ENCODE measurements around the gene TSC2.
A peak's percentile ranks its signal among the peaks of the same experiment; 100 is the strongest.

The TSC2 gene

GRCh38 chr16:2003827-2004641 lies 43.8 kb upstream of the TSC2 start:
- Histone ChIP-seq H3K27me3 (ENCODE audit: control insufficient read depth, insufficient read depth, low read length, poor library complexity, severe bottlenecking) (no peaks in the 10 kb centered on the region), H3K36me3 (ENCODE audit: control insufficient read depth, insufficient read depth, low read length) (peaks cover 34% of the 10 kb centered on the region), H3K4me1 (ENCODE audit: control insufficient read depth, insufficient read depth, low read length) (peaks cover 31% of the 10 kb centered on the region), H3K9me3 (ENCODE audit: control insufficient read depth, low read length) (no peaks in the 10 kb centered on the region), H3K4me3 (ENCODE audit: insufficient read depth, low read depth, low read length) (no peak overlapping the region), H3K27ac (ENCODE audit: insufficient read depth, low read depth, low read length, poor library complexity, severe bottlenecking) (peak overlapping the region; percentile 84)
- WGBS, 2 experiments = 32% methylated on average over 36 of the region's 36 CpGs

DNA sequence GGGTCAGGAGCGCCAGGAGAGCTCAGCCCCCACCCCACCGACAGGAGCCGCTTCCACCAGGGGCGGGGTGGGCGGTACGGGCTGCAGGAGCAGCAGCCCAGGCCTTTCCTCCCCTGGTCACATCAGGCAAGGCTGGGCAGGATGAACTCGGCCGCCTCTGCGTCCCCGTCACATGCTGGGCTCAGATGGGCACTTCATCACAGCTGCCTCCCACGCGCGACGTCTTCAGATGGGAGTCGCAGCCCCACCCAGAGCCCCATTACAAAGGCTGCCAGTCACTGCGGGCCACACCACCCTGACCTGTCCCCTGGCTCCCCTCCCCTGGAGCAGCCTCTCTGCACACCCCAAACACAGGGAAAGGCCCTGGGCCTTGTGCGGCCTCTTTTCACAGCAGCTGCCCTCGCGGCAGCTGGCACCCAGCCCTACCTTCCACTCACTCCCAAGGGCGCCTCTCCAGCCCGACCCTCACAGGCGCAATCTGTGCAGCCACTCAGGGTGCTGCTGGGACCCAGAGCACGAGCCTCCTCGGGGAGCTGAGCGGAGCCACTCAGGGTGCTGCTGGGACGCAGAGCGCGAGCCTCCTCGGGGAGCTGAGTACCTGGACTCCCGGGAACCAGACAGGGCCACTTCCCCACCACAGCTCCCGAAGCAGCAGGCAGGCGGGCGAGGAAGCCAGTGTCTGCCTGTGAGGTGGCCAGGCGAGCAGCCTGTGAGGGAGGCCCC lies 42.8 kb upstream of the TSC2 start:
- Histone ChIP-seq H3K9me3 (ENCODE audit: control insufficient read depth, low read length) (no peaks in the 10 kb centered on the region), H3K4me3 (ENCODE audit: insufficient read depth, low read depth, low read length) (no peak overlapping the region), H3K27me3 (ENCODE audit: control insufficient read depth, insufficient read depth, low read length, poor library complexity, severe bottlenecking) (no peaks in the 10 kb centered on the region), H3K4me1 (ENCODE audit: control insufficient read depth, insufficient read depth, low read length) (peaks cover 31% of the 10 kb centered on the region), H3K36me3 (ENCODE audit: control insufficient read depth, insufficient read depth, low read length) (peaks cover 28% of the 10 kb centered on the region), H3K27ac (ENCODE audit: insufficient read depth, low read depth, low read length, poor library complexity, severe bottlenecking) (peak overlapping the region; percentile 84)
- 91 to 92% methylated on average over 34 of the region's 34 CpGs for WGBS, 2 experiments

DNA sequence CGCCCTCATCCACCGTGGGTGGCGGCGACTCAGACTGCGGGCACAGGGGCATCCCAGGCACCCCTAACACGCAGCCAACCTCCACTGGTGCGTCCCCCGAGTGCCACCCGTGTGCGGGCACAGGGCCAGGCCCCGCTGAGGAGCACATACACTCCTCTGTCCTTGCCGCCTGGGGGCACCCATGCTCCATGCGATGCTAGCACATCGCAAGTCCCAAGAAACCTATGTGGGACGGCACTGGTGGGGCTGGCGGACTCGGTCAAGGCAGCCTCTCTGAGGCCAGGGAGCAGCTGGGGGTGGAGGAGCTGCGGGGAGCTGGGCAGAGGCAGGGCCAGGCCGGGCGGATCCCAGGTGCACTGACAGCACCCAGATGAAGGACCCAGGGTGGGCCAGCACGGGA lies 42.1 kb upstream of the TSC2 start:
- WGBS, 2 experiments = 91 to 93% methylated on average over 21 of the region's 21 CpGs
- Histone ChIP-seq H3K36me3 (ENCODE audit: control insufficient read depth, insufficient read depth, low read length) (peaks cover 21% of the 10 kb centered on the region), H3K9me3 (ENCODE audit: control insufficient read depth, low read length) (no peaks in the 10 kb centered on the region), H3K27ac (ENCODE audit: insufficient read depth, low read depth, low read length, poor library complexity, severe bottlenecking) (no peak overlapping the region), H3K4me1 (ENCODE audit: control insufficient read depth, insufficient read depth, low read length) (peaks cover 34% of the 10 kb centered on the region), H3K4me3 (ENCODE audit: insufficient read depth, low read depth, low read length) (no peak overlapping the region), H3K27me3 (ENCODE audit: control insufficient read depth, insufficient read depth, low read length, poor library complexity, severe bottlenecking) (no peaks in the 10 kb centered on the region)

DNA sequence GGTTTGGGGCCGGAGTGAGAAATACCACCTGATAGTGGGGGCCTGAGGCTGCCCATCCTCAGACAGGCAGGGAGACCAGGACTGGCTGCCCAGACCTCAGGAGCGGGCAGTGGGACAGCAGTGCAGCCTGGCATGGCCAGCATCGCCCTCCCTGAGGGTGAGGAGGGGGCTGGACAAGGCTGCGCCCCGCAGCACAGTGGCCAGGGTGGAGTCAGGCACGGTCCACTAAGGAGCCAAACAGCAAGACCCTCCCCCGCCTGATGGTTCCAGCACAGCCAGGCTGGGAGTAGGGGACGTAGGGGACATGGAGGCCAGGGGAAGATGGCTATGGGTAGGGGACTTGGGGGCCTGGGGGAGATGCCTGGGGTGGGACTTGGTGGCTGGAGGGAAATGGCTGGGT lies 41.5 kb upstream of the TSC2 start:
- Histone ChIP-seq H3K4me1 (ENCODE audit: control insufficient read depth, insufficient read depth, low read length) (peaks cover 34% of the 10 kb centered on the region), H3K27ac (ENCODE audit: insufficient read depth, low read depth, low read length, poor library complexity, severe bottlenecking) (no peak overlapping the region), H3K9me3 (ENCODE audit: control insufficient read depth, low read length) (no peaks in the 10 kb centered on the region), H3K36me3 (ENCODE audit: control insufficient read depth, insufficient read depth, low read length) (peaks cover 14% of the 10 kb centered on the region), H3K4me3 (ENCODE audit: insufficient read depth, low read depth, low read length) (no peak overlapping the region), H3K27me3 (ENCODE audit: control insufficient read depth, insufficient read depth, low read length, poor library complexity, severe bottlenecking) (no peaks in the 10 kb centered on the region)
- 93 to 94% methylated on average over 8 of the region's 8 CpGs for WGBS, 2 experiments

GRCh38 chr16:2007081-2007836 lies 40.5 kb upstream of the TSC2 start:
- Histone ChIP-seq H3K4me1 (ENCODE audit: control insufficient read depth, insufficient read depth, low read length) (peaks cover 34% of the 10 kb centered on the region), H3K4me3 (ENCODE audit: insufficient read depth, low read depth, low read length) (no peak overlapping the region), H3K27ac (ENCODE audit: insufficient read depth, low read depth, low read length, poor library complexity, severe bottlenecking) (no peak overlapping the region), H3K27me3 (ENCODE audit: control insufficient read depth, insufficient read depth, low read length, poor library complexity, severe bottlenecking) (no peaks in the 10 kb centered on the region), H3K36me3 (ENCODE audit: control insufficient read depth, insufficient read depth, low read length) (peaks cover 5% of the 10 kb centered on the region), H3K9me3 (ENCODE audit: control insufficient read depth, low read length) (no peaks in the 10 kb centered on the region)
- WGBS, 2 experiments = 94 to 95% methylated on average over 16 of the region's 16 CpGs

GRCh38 chr16:2008009-2008526 lies 39.7 kb upstream of the TSC2 start:
- Histone ChIP-seq H3K4me1 (ENCODE audit: control insufficient read depth, insufficient read depth, low read length) (peaks cover 34% of the 10 kb centered on the region), H3K27ac (ENCODE audit: insufficient read depth, low read depth, low read length, poor library complexity, severe bottlenecking) (no peak overlapping the region)
- WGBS, 2 experiments = 91 to 94% methylated on average over 15 of the region's 15 CpGs

GRCh38 chr16:2008631-2009163 lies 39.1 kb upstream of the TSC2 start:
- no peak overlapping the region for H3K27ac ChIP-seq (ENCODE audit: insufficient read depth, low read depth, low read length, poor library complexity, severe bottlenecking)
- WGBS, 2 experiments = 15 to 17% methylated on average over 23 of the region's 23 CpGs

More at GRCh38 chr16:2008009-2008526, 39.7 kb upstream of the TSC2 start:
- H3K36me3 ChIP-seq (ENCODE audit: control insufficient read depth, insufficient read depth, low read length) = no peaks in the 10 kb centered on the region
- H3K27me3 ChIP-seq (ENCODE audit: control insufficient read depth, insufficient read depth, low read length, poor library complexity, severe bottlenecking) = no peaks in the 10 kb centered on the region
- H3K9me3 ChIP-seq (ENCODE audit: control insufficient read depth, low read length) = no peaks in the 10 kb centered on the region
- peak overlapping the region; percentile 95 for H3K4me3 ChIP-seq (ENCODE audit: insufficient read depth, low read depth, low read length)

DNA sequence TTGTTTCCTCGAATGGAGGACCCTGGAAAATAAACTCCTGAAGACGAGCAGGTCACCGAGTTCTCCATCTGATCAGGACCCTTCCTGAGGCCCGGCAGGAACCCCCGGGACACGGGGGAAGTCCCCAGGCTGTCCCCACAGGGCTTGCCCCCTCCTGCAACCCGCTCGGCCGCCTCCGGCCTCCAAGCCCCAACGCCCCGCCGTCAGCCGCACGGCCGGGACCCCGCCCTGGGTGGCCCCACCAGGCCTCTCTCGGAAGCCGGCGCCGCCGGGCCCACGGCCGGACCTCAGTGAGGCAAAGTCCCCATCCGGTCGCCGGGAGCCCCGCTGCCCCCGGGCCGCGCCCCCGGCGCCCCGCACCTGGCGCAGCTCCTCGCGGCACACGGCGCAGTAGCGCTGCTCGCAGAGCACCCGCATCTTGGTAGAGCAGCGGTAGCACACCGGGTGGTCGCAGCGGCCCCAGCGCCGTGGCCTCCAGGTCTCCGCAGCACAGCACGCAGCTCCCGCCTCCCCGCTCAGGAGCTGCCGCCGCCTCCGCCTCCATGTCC lies 38.5 kb upstream of the TSC2 start:
- peak overlapping the region; percentile 95 for H3K4me3 ChIP-seq (ENCODE audit: insufficient read depth, low read depth, low read length)
- 0 to 1% methylated on average over 55 of the region's 55 CpGs for WGBS, 2 experiments
- H3K36me3 ChIP-seq (ENCODE audit: control insufficient read depth, insufficient read depth, low read length) = no peaks in the 10 kb centered on the region
- peaks cover 32% of the 10 kb centered on the region for H3K4me1 ChIP-seq (ENCODE audit: control insufficient read depth, insufficient read depth, low read length)
- no peaks in the 10 kb centered on the region for H3K9me3 ChIP-seq (ENCODE audit: control insufficient read depth, low read length)
- no peaks in the 10 kb centered on the region for H3K27me3 ChIP-seq (ENCODE audit: control insufficient read depth, insufficient read depth, low read length, poor library complexity, severe bottlenecking)
- H3K27ac ChIP-seq (ENCODE audit: insufficient read depth, low read depth, low read length, poor library complexity, severe bottlenecking) = peak overlapping the region; percentile 42

More at GRCh38 chr16:2008631-2009163, 39.1 kb upstream of the TSC2 start:
- no peaks in the 10 kb centered on the region for H3K27me3 ChIP-seq (ENCODE audit: control insufficient read depth, insufficient read depth, low read length, poor library complexity, severe bottlenecking)
- H3K4me3 ChIP-seq (ENCODE audit: insufficient read depth, low read depth, low read length) = peak overlapping the region; percentile 95
- H3K36me3 ChIP-seq (ENCODE audit: control insufficient read depth, insufficient read depth, low read length) = no peaks in the 10 kb centered on the region
- H3K9me3 ChIP-seq (ENCODE audit: control insufficient read depth, low read length) = no peaks in the 10 kb centered on the region
- peaks cover 34% of the 10 kb centered on the region for H3K4me1 ChIP-seq (ENCODE audit: control insufficient read depth, insufficient read depth, low read length)

DNA sequence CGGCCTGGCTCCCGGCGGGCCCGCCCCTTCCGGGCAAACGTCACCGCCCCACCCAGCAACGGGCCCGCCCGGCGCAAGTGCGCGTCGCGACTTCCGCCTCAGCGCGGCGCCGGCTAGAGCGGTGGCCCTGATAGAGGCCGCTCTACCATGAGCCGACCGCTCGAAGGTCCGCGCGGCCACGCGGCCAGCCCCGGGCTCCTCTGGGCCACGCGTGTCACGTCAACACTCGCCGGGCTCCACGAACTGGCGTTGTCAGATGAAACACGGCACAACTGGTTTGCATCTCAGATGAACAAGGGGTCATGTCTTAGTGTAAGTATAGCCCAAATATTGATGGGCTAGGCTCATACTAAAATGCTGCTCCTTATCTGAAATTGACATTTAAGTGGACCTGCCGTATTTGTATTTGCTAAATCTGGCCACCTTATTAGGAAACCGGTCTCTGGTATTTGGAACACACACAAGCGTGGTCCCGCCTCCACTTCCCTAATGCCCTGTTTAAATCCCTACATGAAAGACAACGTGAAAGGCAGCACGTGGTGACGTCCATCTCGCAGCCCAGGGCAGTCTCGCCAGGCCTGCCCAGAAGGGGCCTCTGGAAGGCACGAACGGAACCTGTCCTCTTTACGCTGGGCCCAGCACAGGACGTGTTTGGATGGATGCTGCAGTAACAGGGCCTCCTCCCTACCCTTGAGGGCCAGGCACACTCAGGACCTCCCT lies 37.8 kb upstream of the TSC2 start, which contains the start of gene ZNF598:
Gene ZNF598, minus strand, starts transcription at position 31 of the 720 bp plus-strand sequence.
- H3K4me3 ChIP-seq (ENCODE audit: insufficient read depth, low read depth, low read length) = peak within 1 kb of the TSS; percentile 95
- H3K4me1 ChIP-seq (ENCODE audit: control insufficient read depth, insufficient read depth, low read length) = peaks cover 25% of the 10 kb centered on the region
- H3K9me3 ChIP-seq (ENCODE audit: control insufficient read depth, low read length) = no peaks in the 10 kb centered on the region
- no peaks in the 10 kb centered on the region for H3K36me3 ChIP-seq (ENCODE audit: control insufficient read depth, insufficient read depth, low read length)
- no peaks in the 10 kb centered on the region for H3K27me3 ChIP-seq (ENCODE audit: control insufficient read depth, insufficient read depth, low read length, poor library complexity, severe bottlenecking)
- peak within 1 kb of the TSS; percentile 42 for H3K27ac ChIP-seq (ENCODE audit: insufficient read depth, low read depth, low read length, poor library complexity, severe bottlenecking)
- 4% methylated on average over 52 of the region's 52 CpGs for WGBS, 2 experiments

All from ectodermal cell (in vitro differentiated cells).